Caco-2 (cell line): ENCODE measurements around the gene AHCYL2. TPM values are rescaled to one million over a fixed set of nuclear protein-coding genes. Genes with fewer than 3 reads are reported as not detected.

ENCODE experiments used
- BruUV-seq: library from RNA; stranded (reverse); fragments of 400-500 nt; replicated peaks from 2 replicates; lab custom pipeline; 2021; lab: Mats Ljungman, UMichigan
- CTCF ChIA-PET: fragments of 300-600 bp; sonication (Branson Sonifier 250); formaldehyde crosslinking; loops from one replicate; lab custom pipeline; 2022; ENCODE audit warnings: antibody characterized with exemption; lab: Charles Lee
- POLR2A ChIA-PET: fragments of 300-600 bp; sonication (Branson Sonifier 250); formaldehyde crosslinking; loops from one replicate; lab custom pipeline; 2022; ENCODE audit warnings: antibody characterized with exemption; lab: Charles Lee
- DNase-seq, 2 experiments: peaks; one replicate each; pipeline versions ENCODE4 v3.0.0 to v3.0.0-alpha.2; 2020 to 2022
- H3K27me3 ChIP-seq: replicated peaks from 2 replicates; pipeline ENCODE4 v1.6.0; 2011; ENCODE audit warnings: low read length; ENCODE audit not compliant: control insufficient read depth, insufficient read depth
- H3K36me3 ChIP-seq: 2 replicates; pipeline ENCODE4 v1.5.1; 2011; ENCODE audit warnings: low read length; ENCODE audit not compliant: control insufficient read depth, insufficient read depth
- H3K4me1 ChIP-seq: fragments of 250-450 bp; sonication (Bioruptor Pico); 2 replicates; pipeline ENCODE4 v1.5.1; 2020; ENCODE audit warnings: mild to moderate bottlenecking
- H3K4me3 ChIP-seq: 2 replicates; pipeline ENCODE4 v1.5.1; 2011; ENCODE audit warnings: low read depth, mild to moderate bottlenecking, control low read depth, low read length
- H3K9me3 ChIP-seq: fragments of 250-450 bp; sonication (Bioruptor Pico); 2 replicates; pipeline ENCODE4 v1.5.1; 2020; ENCODE audit warnings: mild to moderate bottlenecking, moderate library complexity
- H3K27ac Mint-ChIP-seq: one replicate; pipeline ENCODE4 v1.8.0; 2022; ENCODE audit warnings: mixed read lengths; ENCODE audit not compliant: unreplicated experiment
- H3K27me3 Mint-ChIP-seq: one replicate; pipeline ENCODE4 v1.8.0; 2022; ENCODE audit warnings: mixed read lengths; ENCODE audit not compliant: insufficient read depth, unreplicated experiment
- H3K36me3 Mint-ChIP-seq: one replicate; pipeline ENCODE4 v1.8.0; 2022; ENCODE audit warnings: mild to moderate bottlenecking, mixed read lengths; ENCODE audit not compliant: insufficient read depth, unreplicated experiment
- H3K4me1 Mint-ChIP-seq: one replicate; pipeline ENCODE4 v1.8.0; 2022; ENCODE audit warnings: low read depth, mixed read lengths; ENCODE audit not compliant: unreplicated experiment
- H3K4me3 Mint-ChIP-seq: one replicate; pipeline ENCODE4 v1.8.0; 2022; ENCODE audit warnings: mild to moderate bottlenecking, moderate library complexity, mixed read lengths; ENCODE audit not compliant: unreplicated experiment
- H3K9me3 Mint-ChIP-seq: one replicate; pipeline ENCODE4 v1.8.0; 2022; ENCODE audit warnings: mixed read lengths; ENCODE audit not compliant: unreplicated experiment
- CTCF ChIP-seq, 2 experiments: fragments of 200-600 bp in 1 of 2; IDR thresholded peaks; 1 replicate in 1 of 2; 2 replicates in 1 of 2; pipeline versions ENCODE4 v1.5.1 to v1.8.0; 2011 to 2022; ENCODE audit warnings: antibody characterized with exemption in 1 of 2, control low read depth in 1 of 2, inconsistent platforms in 1 of 2, low read depth in 1 of 2, low read length in 1 of 2, mild to moderate bottlenecking in 1 of 2, moderate library complexity in 1 of 2; ENCODE audit not compliant: insufficient read depth in 1 of 2, severe bottlenecking in 1 of 2, unreplicated experiment in 1 of 2
- intact Hi-C: fragments of 100-400 bp; cut with micrococcal nuclease; formaldehyde crosslinking; loops from one replicate; pipeline ENCODE4 v1.10.0; 2022; ENCODE audit not compliant: unreplicated experiment
- total RNA-seq: library from RNA; stranded (reverse); gene quantifications from 2 replicates; pipeline ENCODE4 v1.2.3, GENCODE V29; 2022

The AHCYL2 gene
- total RNA-seq, 1 experiment from 2014 or later: 15.8 TPM

GRCh38 chr7:129385116-129385515 is 160.3 kb downstream of the AHCYL2 start:
- H3K9me3 Mint-ChIP-seq: no peaks in the 10 kb centered on the region
- H3K4me1 ChIP-seq: no peaks in the 10 kb centered on the region
- no peaks in the 10 kb centered on the region for H3K27me3 ChIP-seq
- H3K27me3 Mint-ChIP-seq: no peaks in the 10 kb centered on the region
- no TSS peak for BruUV-seq
- no peaks in the 10 kb centered on the region for H3K9me3 ChIP-seq
- no peak overlapping the region for H3K4me3 ChIP-seq
- no peak for DNase-seq
- no peak overlapping the region for H3K4me3 Mint-ChIP-seq
- POLR2A ChIA-PET: no interaction called here
- intact Hi-C loops: no loop called here
- CTCF ChIA-PET: no interaction called here
- H3K27ac Mint-ChIP-seq: no peak overlapping the region
- peaks cover 9% of the 10 kb centered on the region for H3K4me1 Mint-ChIP-seq
- no peaks in the 10 kb centered on the region for H3K36me3 ChIP-seq
- no peak for TF ChIP-seq CTCF (IDR thresholded peaks at IDR 0.05; ENCODE audit: insufficient read depth in 1 of 2, low read depth in 1 of 2, low read length in 1 of 2, severe bottlenecking in 1 of 2, unreplicated experiment in 1 of 2)
- no peaks in the 10 kb centered on the region for H3K36me3 Mint-ChIP-seq

GRCh38 chr7:129385598-129385997 is 160.8 kb downstream of the AHCYL2 start:
- Histone ChIP-seq H3K27me3 (no peaks in the 10 kb centered on the region), H3K9me3 (no peaks in the 10 kb centered on the region), H3K4me3 (no peak overlapping the region), H3K36me3 (no peaks in the 10 kb centered on the region), H3K4me1 (no peaks in the 10 kb centered on the region)
- BruUV-seq: no TSS peak
- intact Hi-C loops: no loop called here
- ChIA-PET CTCF (no interaction called here), POLR2A (no interaction called here)
- no peak for DNase-seq
- Mint-ChIP-seq H3K27me3 (no peaks in the 10 kb centered on the region), H3K9me3 (no peaks in the 10 kb centered on the region), H3K27ac (no peak overlapping the region), H3K4me1 (peaks cover 9% of the 10 kb centered on the region), H3K4me3 (no peak overlapping the region), H3K36me3 (no peaks in the 10 kb centered on the region)
- no peak for TF ChIP-seq CTCF (IDR thresholded peaks at IDR 0.05; ENCODE audit: insufficient read depth in 1 of 2, low read depth in 1 of 2, low read length in 1 of 2, severe bottlenecking in 1 of 2, unreplicated experiment in 1 of 2)

GRCh38 chr7:129386506-129386905 is 161.7 kb downstream of the AHCYL2 start:
- intact Hi-C loops: no loop called here
- Histone ChIP-seq H3K4me3 (no peak overlapping the region), H3K9me3 (no peaks in the 10 kb centered on the region), H3K27me3 (no peaks in the 10 kb centered on the region), H3K4me1 (no peaks in the 10 kb centered on the region), H3K36me3 (no peaks in the 10 kb centered on the region)
- ChIA-PET POLR2A (no interaction called here), CTCF (no interaction called here)
- no peak for TF ChIP-seq CTCF (IDR thresholded peaks at IDR 0.05; ENCODE audit: insufficient read depth in 1 of 2, low read depth in 1 of 2, low read length in 1 of 2, severe bottlenecking in 1 of 2, unreplicated experiment in 1 of 2)
- Mint-ChIP-seq H3K27ac (no peak overlapping the region), H3K9me3 (no peaks in the 10 kb centered on the region), H3K36me3 (no peaks in the 10 kb centered on the region), H3K4me3 (no peak overlapping the region), H3K4me1 (peaks cover 9% of the 10 kb centered on the region), H3K27me3 (no peaks in the 10 kb centered on the region)
- no TSS peak for BruUV-seq
- no peak for DNase-seq
